AG08395 (cell line): ENCODE measurements around the gene CA4.

Experiments used
- DNase-seq: peaks from one replicate; pipeline ENCODE4 v3.0.0; 2012; ENCODE audit warnings: mixed read lengths, low spot score

The CA4 gene

DNA sequence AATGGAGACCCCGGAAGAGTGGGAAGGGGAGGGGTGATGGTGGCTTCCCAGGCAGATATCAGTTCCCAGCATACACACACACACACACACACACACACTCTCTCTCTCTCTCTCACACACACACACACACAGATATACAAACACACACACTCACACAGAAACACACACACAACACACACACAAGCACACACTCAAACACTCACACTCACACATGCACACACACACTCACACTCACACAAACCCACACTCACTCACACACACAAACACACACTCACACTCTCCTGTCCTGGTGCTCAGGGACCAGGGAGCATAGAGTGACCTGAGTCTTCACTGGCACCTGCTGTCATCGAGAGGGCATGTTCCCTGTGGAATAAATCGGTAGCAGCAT is 5.6 kb downstream of the CA4 start:
- DNase-seq: no peak

DNA sequence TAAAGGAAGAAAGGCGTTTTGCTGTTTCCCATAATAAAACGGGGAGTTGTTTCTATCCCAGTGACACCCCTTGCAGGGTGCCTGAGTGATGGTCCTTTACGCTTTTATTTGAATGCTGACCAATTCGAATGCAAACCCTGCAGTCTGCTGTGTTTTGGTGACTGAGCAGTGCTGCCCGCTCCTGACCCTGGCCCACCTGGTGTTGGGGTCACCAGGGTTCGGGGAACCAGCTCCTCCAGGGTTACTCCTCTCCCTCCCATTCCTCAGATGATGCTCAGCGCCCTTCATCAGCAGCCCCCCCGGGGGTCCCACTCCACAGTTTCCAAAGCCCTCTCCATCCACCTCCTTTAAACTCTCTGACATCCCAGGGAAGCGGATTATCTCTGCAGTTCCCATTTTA is 6.0 kb downstream of the CA4 start:
- no peak for DNase-seq

DNA sequence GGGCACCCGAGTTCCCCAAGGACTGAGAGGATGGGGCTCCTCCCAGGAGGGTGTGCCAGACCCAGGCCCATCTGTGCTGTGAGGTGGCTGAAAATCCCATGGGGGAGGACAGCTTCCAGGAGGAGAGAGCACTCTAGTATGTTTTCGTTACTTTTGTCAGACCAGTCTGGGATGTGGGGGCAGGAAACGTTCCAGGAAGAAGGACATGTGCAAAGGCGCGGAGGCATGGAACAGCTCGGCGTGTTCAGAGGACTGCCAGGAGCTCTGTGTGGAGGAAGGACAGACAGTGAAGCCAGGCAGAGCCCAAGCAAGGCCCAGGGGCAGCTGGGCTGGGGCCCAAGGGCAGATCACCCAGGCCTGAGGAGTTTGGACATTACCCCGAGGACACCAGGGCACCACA is 7.0 kb downstream of the CA4 start:
- no peak for DNase-seq

DNA sequence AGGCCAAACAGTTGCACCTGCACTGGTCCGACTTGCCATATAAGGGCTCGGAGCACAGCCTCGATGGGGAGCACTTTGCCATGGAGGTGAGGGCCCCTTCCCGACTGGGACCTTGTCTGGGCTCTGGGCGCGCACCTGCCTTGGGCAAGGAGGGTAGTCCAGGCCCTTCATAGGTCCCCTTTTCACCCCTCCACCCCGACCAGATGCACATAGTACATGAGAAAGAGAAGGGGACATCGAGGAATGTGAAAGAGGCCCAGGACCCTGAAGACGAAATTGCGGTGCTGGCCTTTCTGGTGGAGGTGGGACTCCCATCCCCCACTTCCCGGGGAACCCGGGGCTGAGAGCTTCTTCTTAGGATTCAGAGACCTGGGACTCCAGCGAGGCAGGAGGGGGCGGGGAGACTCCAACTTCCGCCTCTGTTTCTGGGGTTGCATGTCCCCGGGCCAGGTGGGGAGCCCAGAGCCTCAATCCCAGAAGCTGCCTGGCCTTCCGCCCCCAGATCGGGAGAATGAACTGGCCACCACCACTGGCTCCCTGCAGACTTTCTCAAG is 7.8 kb downstream of the CA4 start:
- no peak for DNase-seq

GRCh38 chr17:60158751-60159478 is 9.1 kb downstream of the CA4 start:
- DNase-seq: no peak

GRCh38 chr17:60159479-60159866 is 9.7 kb downstream of the CA4 start:
- no peak for DNase-seq

DNA sequence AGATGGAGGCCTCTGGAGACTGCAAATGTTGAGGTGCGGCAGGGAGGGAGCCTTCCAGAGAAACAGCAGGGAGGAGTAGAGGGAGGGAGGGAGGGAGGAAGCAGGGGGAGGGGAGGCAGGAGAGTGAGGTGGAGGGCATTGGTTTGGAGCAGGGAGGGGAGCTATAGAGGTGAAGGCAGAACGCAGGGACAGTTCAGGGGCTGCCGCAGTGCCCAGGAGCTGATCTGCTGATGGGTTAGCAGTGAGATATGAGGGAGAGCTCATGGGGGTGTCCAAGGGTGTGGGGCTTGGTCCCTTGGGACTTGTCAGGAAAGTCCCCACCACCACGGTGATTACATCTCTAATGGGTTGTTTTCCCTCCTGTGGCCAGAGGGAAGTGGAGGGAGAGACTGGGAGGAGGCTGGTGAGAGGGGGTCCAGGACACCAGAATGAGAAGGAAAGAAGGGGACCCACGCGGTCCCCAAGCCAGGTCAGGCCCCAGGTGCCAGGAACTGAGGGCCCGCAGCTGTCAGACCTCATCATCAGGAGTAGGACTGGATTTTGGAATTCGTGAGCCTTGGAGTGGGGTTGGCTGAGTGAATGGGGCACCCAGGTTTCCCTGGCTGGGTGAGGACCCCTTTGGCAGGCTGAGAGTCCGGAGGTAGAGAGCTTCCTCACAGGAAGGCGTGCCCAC is 11.2 kb downstream of the CA4 start:
- DNase-seq: no peak

GRCh38 chr17:60161598-60162330 is 12.0 kb downstream of the CA4 start:
- DNase-seq: no peak

DNA sequence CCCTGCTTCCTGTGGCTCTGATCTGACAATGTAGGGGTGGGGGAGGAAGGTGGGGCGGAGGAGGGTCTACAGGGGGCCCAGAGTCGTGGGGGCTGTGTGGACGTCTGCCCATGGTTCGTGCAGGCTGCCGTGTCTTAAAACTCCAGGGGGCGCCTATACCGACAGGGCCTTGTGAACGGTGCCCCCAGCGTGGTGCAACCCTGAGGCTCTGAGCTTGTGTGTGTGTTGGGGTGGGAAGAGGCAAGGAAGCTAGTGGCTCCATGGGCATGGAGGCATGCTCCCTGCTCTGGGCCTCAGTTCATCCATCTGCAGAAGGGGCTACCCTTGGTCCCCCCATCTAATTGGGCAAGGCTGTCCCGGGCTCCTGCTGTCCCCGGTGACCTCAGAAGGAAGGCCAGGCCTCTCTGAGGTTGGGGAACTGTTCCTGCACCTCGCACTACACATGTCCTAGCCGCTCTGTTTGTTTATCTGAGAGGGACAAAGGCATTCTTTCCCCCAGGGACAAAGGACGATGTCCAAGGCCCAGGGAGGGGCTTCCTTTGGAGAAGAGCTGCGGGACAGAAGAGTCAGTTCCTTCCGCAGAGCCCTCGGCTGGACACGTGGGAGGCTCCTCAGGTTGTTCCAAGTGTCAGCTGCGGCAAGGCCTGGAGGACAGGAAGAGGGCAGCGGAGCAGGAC is 13.5 kb downstream of the CA4 start:
- DNase-seq: no peak

DNA sequence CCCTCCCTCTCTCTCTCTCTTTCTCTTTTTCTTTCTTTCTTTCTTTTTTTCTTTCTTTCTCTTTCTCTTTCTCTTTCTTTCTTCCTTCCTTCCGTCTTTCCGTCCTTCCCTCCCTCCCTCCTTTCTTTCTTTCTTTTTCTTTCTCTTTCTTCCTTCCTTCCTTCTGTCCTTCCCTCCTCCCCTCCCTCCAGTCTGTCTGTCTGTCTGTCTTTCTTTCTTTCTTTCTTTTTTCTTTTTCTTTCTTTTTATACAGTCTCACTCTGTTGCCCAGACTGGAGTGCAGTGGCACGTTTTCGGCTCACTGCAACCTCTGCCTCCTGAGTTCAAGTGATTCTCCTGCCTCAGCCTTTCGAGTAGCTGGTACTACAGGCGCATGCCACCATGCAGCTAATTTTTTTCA is 14.4 kb downstream of the CA4 start:
- DNase-seq: no peak

DNA sequence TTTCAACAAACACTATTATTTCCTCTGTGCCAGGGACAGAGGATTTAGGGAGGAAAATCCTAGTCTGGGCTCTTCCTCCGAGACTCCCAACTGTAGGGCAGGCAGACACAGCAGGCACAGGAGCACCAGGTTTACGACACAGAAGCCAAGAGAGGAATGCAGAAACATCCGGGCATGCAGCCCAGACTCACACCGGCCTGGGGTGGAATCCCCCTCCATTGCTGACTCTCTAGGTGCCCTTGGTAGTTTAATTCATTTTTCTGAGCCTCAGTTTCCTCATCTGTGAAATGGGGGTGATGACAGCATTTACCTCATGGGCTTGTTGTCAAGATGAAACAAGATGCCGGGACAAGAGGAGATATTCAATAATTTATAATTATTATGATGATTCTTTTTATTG is 14.9 kb downstream of the CA4 start:
- no peak for DNase-seq

DNA sequence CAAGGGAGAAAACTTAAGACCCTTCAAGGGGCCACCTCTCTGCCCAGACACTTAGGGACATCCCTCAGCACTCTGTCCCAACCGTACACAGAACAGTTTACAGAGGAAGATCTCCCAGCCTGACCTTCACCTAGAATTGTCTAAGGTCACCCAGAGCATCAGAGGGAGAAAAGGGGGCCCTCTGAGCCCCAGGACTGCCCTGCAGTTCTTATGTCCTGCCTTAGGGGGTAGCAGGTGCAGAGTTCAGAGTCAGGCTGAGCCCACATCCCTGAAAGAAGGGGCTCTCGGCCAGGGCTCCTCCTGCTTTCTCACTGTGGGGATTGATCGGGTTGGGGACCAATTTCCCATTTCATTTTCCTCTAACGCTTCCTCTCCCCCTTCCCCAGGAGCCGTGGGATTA is 15.4 kb downstream of the CA4 start:
- no peak for DNase-seq

DNA sequence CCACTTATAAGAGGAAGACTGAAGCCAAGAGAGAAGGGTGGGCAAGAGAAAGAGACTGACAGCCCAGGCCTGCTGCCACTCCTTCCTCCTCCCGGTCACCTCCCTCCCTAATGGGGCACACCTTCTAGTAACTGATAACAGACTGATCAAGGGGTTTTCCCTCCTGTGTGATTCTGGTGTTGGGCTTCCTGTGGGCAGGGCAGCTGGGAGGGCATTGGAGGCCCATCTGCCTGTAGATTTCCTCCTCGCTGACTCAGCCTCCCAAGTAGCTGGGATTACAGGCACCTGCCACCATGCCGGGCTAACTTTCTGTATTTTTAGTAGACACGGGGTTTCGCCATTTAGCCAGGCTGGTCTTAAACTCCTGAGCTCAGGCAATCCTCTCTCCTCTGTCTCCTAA is 16.2 kb downstream of the CA4 start:
- DNase-seq: no peak

DNA sequence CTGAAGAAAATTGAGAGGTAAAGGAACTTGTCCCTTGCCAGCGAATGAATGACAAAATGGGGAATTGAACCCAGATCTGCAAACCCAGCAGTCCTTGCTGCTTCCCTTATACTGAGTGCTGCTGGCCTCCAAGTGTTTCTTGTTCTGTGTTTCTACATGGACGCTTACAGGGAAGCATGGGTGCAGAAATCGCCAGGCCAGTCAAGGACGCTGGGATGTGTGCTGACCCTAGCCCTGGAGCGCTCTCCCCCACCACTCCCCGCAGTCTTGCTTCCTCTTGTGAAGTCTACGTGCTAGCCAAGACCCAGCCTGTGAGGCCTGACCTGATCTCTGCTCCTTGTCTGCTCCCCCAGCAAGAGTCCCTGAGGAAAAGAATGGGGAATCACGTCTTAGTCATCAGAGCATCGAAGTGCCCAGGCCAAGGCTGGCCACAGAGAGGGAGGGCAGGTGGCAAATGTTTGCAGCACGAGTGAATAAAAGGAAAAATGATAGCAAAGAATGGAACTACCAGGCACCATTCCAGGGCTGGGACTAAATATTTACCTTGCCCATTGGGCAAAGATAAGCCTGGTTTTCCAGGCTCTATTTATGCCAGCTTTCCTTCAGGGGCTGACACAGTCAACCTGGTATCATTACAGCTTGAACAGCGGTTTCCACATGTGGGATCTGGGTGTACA is 17.4 kb downstream of the CA4 start:
- DNase-seq: no peak

DNA sequence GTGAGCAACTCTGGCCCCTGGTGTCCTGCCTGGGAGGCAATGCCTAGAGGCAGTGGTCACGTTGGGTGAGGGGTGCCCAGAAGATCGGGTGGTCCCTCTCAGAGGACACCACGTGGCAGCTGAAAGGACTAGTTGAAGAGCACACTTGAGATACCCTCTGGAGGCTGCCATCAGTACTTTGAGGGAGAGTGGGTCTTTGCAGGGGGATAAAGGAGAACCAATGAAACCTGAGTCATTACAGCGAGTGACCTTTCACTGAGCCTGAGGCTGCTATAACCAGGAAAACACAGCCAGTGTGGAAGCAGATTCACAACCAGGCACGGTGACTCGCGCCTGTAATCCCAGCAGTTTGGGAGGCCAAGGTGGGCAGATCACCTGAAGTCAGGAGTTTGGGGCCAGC is 18.9 kb downstream of the CA4 start:
- no peak for DNase-seq

- DNase-seq: no peak
Observed at GRCh38 chr17:60169921-60170817, 20.4 kb downstream of the CA4 start.

- DNase-seq: no peak
Observed at GRCh38 chr17:60170835-60171752, 21.3 kb downstream of the CA4 start.

GRCh38 chr17:60171753-60172079 is 21.9 kb downstream of the CA4 start:
- DNase-seq: no peak

DNA sequence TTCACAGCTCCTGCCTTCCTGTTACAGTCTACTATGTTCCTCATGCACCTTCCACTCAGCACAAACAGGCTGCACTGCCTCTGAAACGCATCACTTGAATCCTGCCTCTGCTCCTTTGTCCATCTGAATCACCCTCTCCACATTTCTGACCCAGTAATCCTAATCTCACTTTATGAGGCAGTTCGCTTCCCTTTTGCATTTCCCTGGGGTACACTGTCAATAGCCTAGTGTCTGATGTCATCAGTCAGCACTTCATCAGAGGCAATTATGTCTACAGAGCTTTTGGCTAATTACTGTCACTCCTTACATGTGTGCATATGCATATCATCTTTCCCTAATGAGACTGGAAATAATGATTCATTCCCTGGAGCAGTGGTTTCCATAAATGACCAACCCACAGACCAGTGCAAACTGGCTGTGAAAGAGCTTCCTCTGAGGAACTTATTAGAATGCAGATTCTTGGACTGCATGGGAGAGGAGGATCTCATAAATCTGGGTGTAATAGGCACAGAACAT is 23.6 kb downstream of the CA4 start:
- DNase-seq: peak; percentile 44

GRCh38 chr17:60174035-60174434 is 24.3 kb downstream of the CA4 start:
- no peak for DNase-seq
